ENCODE data around the gene CADM2.

DNA sequence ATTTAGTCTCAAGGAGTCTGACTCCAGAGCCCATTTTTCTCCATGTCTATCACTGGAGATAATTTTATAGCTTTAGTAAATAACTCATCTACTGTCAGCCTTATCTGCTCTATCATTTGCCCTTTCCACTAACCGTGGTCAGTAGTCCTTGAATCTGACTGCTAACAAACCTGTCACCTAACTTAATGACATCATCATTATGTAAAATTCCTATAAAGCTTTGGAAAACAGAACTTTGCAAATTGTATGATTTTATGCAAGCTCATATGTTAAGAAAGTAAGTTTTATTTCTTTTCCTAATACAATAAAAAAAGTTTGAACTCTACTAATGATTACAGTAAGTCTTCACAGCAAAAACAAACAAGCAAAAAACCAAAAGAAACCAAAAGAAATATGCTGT is 293.9 kb downstream of the CADM2 start:
- TF ChIP-seq EZH2 (IDR thresholded peaks at IDR 0.05) (no peak), POLR2AphosphoS5 (IDR thresholded peaks at IDR 0.05; ENCODE audit: borderline replicate concordance, low read depth, low read length) (no peak)

Data from SK-N-MC (cell line).